ENCODE measurements around the gene RADIL.
A peak's percentile ranks its signal among the peaks of the same experiment; 100 is the strongest.

RADIL gene

DNA sequence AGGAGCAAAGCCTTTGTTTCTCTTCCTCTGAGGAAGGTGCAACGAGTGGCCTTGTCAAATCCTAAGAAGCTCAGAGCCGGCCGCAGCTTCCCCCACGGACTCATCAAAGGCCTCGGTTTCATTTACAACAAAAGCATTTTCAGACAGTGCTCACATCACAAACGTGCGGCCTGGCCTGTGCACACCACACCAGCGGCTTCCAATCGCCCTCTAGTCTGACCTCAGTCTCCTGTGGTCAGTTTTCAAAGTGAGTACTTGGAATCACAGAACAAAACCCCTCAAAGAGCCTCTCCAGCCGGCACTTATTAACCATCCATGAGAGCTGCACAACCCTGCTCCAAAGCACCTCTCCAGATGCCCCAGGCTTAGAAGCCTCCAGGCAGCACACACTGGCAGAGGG, 3.3 kb downstream of the RADIL start:
- DNase-seq = no peak

DNA sequence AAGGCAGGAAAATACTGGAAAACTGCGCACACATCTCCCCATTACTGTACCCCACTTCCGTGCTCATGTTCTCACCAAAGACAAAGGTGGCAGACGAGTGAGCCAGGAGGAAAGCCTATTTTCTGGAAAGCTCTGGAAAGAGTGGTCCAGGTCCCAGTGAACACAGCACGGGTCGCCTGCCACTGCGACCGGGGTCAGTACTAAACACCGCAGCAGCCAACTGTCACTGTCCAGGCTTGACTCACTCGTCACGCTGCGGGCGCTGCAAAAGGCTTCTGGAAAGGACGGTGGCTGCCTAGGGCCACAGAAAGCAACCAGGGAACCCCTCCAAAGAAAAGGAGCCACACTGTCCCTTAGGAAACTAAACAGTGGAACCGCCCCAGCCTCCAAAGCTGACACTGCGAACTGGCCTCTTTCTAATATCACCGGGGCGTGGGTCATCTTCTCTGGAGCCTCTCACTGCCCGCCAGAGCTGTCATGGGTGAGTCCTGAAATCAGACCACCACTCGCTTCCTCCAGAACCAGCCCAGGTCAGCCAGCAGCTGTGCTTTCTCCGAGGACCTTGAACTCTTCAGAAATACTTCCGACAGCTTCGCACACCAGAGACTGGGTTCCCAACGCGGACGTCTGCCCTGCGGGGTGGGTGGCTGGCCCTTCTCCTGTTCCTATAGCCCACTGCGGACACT, 4.0 kb downstream of the RADIL start:
- no peak for DNase-seq

DNA sequence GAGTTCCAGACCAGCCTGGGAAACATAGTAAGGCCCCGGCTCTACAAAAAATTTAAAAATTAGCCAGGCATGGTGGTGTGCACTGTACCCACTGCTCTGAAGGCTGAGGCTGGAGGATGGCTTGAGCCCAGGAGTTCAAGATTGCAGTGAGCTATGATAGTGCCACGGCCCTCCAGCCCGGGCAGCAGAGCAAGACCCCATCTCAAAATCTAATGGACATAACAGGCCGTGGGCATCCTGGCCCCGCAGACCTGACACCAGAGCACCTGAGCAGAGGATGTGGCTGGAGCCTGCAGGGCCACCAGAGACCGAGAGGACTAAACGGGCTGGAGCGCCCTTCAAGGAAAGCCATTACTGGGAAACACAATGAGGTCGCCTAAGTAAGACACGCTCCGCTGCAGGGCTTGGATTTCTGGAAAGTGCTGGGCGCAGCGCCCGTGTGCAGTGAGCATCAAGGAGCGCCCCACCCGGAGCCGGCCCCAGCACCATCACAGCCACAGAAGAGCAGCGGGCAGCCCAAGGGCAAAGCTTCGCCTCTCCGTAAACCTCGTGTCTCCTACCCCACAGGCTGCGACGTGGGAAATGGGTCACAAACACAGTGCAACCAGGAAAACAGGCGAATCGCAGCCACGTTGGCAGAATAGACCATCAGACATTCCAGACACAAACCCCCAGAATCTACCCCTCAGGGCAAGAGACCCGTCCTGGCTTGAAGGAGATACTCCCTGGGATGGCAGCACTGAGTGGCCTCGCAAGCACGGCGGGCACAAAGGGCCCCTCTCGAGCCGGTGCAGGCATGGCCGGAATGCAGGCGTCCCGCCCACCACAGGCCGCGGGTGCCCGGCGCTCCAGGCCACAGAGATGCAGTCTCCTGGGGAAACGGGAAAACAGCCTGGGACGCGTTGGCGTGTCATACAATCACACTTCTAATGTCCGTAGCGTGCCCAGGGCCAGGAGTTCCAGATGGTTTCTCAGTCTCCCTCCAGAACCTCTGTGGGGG, 4.9 kb downstream of the RADIL start:
- DNase-seq = no peak

DNA sequence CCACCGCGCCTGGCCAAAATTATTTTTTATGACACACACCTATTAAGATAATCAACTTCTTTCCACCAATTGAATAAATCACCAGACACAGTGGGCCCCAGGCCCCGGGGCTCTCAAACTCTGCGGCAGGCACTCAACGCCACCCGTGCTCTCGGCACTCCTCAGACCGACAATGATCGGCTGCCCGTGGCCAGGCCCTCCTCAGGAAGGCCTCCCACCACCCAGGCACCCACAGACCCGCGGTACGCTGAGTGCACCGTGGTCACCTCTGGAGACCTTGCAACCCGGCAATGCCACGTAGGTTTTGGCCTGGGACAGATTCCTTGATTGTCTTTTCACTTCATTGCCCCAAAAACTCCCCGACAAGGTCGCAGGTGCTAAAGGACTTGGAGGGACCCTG, 6.9 kb downstream of the RADIL start:
- DNase-seq = no peak

DNA sequence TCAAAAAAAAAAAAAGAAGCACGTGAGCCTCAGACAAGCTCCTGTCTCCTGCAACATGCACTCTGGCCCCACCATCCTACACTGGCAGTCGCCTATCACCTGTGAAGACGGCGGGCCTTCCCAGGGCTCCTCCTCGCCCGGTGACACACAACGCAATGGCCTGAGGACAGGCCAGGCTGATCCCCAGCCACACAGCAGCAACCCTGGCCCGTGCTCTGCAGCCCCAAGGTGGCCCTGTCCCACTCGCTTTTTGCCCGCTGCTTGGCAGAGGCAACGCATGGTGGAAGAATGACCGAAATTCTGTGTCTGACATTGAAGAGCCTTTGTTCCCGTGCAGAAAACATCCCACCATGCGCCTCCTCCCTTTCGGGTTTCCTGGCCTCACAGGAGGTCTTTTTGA, 8.1 kb downstream of the RADIL start:
- no peak for DNase-seq

- DNase-seq = no peak
Observed at GRCh38 chr7:4873071-4873944, 10.2 kb downstream of the RADIL start.

GRCh38 chr7:4871930-4872675, 11.4 kb downstream of the RADIL start:
- DNase-seq = no peak

DNA sequence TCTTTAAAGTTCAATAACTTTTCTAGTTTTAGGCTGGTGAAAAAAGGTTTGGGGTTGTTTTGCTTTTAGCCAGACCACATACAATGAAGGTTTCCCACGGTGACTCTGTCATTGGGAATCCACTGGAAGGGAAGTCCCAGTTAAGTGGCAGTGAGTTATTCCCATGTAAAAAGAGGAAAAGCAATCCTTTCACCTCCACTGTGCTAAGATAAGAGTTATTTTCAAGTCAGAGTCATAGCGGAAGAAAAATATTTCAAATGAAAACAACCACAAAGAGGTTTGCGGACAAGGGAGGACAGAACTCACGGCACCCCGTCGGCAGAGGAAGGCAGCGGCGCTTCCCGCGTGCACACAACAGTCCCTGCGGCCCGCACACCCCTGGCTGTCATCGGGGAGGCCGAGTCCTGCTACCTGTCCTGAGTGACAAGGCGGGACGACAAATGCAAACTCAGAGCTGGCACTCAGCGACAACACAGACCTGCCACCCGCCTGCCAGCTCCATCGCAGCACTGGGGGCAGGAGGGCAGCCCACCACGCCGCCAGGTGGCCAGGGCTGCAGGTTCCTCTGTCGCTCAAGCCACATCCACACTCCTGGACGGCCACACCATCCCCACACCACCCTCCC, 12.3 kb downstream of the RADIL start:
- DNase-seq = no peak

DNA sequence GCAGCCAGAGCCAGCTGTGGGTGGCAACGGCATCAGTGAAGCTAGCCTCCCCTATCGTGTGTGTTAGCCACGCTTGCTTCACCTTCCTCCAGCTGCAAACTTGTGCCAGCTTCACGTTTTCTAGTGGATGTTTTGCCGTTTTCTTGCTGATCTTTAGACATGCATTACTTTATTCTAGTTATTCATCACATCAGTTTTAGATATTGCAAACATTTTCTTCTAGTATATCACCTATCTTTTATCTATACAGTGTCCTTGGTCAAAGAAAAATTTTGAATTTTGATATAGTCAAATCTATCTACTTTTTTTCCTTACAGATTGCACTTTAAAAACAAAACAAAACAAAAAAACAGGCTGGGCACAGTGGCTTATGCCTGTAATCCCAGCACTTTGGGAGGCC, 15.0 kb downstream of the RADIL start:
- no peak for DNase-seq

- no peak for DNase-seq
Observed at GRCh38 chr7:4866528-4867496, 16.7 kb downstream of the RADIL start.

DNA sequence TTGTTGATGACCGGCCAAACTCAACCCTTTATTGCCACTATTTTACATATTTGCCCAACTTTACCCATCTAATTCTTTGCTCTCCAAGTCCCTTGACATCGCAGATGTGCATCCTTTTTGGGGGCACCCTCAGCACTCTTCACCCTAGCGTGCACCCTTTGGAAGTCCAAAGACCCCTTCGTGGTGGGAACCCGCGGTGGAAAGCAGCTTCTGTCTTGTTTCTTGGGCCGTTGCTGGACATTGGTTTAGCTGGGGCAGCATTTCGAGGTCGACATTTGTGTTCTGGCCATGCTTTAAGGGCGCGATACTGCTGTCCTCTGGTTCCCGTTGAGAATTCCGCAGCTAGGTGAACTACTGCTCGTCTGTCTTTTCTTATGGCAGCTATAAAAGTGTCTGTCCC, 21.4 kb downstream of the RADIL start:
- no peak for DNase-seq

DNA sequence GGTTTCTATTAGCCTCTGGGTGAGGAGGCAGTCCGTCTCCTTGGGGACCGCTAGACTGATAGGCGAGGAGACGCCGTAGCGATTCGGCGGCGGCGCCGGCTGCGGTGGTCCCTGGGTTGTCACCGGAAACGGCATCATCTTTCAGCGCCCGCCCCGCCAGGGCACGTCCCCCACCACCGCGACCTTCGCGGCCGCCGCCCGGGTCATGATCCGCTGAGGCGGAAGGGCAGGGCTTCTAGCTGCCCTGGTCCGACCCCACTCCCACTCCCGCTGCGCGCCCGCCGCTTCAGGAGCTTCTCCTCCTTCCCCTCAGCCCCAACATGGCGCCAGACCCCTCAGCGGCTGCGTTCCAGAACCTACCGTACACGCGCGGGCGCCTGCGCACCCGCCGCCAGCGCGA, 21.8 kb downstream of the RADIL start, which contains the start of gene PAPOLB:
Gene PAPOLB (minus strand): TSS at position 358 of the 400 bp plus-strand sequence. CDS start 220 bp downstream, at position 138.
- DNase-seq = no peak

- DNase-seq = no peak
Observed at GRCh38 chr7:4861227-4861626, 22.3 kb downstream of the RADIL start.

DNA sequence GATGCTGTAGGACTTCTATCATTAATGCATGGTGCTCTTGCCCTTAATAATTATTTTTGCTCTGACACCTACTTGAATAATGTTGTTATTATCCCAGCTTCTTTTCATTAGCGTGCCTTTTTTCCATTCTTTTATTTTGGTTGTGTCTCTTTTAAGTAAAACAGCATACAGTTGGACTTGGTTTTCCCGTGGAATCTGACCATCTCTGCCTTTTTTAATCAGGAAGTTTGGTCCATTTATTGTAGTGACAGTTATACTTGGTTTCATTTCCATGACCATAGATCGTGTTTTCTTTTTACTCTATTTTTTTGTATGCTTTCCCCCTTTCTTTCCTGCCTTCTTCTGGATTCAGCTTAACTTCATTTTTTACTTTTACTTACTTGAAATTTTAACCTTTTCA, 26.3 kb downstream of the RADIL start:
- DNase-seq = no peak

- peak; percentile 19 for DNase-seq
Observed at GRCh38 chr7:4856336-4857057, 27.0 kb downstream of the RADIL start.

DNA sequence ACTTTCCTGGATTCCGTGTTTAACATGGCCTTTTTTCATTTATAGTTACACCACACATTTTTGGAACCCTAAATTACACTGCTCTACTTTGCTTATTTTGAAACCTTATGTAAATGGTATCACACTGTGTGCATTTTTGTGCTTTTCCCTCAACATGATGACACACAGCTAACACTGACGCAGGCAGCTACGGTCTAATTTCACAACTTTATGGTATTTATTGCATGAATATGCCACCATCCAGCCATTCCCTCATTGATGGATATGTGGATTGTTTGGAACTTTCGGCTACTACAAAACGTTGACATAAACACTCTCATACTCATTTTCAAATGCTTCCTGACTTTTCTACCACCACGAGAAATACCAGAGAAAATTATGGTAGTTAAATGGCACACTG, 28.6 kb downstream of the RADIL start:
- no peak for DNase-seq

DNA sequence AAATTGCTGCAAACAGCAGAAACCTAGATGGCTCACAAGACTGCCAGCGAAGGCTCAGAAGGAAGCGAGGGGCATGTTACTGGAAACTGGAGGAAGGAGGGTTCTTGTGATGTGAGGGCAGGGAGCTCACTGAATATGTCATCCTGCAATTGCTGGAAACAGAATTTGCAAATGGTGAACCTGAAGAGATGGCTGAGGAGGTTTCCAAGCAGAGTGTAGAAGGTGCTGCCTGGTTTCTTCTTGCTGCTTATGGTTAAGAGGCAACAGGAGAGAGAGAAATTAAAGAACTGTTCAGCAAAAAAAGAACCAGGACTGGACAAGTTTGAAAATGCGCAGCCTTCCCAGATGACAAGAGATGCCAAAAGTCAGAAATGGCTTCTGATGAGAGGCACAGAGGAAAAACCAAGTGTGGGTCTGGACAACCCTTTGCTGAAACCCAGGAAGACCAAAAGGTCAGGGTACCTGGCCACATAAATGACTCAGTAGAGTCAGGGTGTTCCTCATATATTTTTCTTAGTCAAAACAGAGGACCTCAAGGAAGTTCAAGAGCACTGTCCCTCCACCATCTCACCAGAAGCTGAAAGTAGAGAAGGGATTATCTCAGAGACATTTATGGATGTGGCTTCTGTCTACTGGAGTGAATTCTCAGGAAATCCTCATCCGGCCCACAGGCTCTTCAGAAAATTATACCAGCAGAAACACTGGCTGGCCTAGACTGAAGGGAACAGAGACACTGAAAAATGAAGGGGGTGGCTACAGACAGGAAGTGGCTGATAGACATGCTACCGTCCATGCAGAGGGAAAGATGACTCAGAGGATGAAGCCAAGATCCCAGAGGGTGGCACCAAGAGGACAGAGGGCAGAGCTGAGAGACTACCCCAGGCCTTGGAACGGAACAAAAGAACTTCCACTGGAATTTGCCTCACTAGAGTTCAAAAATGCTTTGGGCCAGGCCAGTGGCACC, 31.8 kb downstream of the RADIL start:
- DNase-seq = no peak

GRCh38 chr7:4850262-4850795, 33.2 kb downstream of the RADIL start:
- no peak for DNase-seq

Data from NCI-H748 treated with DMSO at 0.1 percent for 48 hours (cell line).